ENCODE results near the gene SRC. TPM values are rescaled to one million over a fixed set of nuclear protein-coding genes. Genes with fewer than 3 reads are reported as not detected.

The SRC gene
- total RNA-seq, 1 donor from 2014 or later = 49.7 TPM

GRCh38 chr20:37419774-37420542, 74.0 kb downstream of the SRC start:
- no peak for TF ChIP-seq CTCF (IDR thresholded peaks at IDR 0.05; ENCODE audit: insufficient read depth, low read length, poor library complexity, severe bottlenecking)
- H3K4me3 ChIP-seq (ENCODE audit: low read depth, low read length) = no peak overlapping the region
- H3K27me3 ChIP-seq (ENCODE audit: control insufficient read depth, insufficient read depth, low read length) = peaks cover 70% of the 10 kb centered on the region
- DNase-seq (ENCODE audit: low read depth) = no peak
- H3K36me3 ChIP-seq (ENCODE audit: control insufficient read depth, insufficient read depth, low read length) = no peaks in the 10 kb centered on the region

GRCh38 chr20:37420610-37421009, 74.7 kb downstream of the SRC start:
- no peak for DNase-seq (ENCODE audit: low read depth)
- no peaks in the 10 kb centered on the region for H3K36me3 ChIP-seq (ENCODE audit: control insufficient read depth, insufficient read depth, low read length)
- H3K27me3 ChIP-seq (ENCODE audit: control insufficient read depth, insufficient read depth, low read length) = peaks cover 64% of the 10 kb centered on the region
- no peak overlapping the region for H3K4me3 ChIP-seq (ENCODE audit: low read depth, low read length)
- TF ChIP-seq CTCF (IDR thresholded peaks at IDR 0.05; ENCODE audit: insufficient read depth, low read length, poor library complexity, severe bottlenecking) = no peak

DNA sequence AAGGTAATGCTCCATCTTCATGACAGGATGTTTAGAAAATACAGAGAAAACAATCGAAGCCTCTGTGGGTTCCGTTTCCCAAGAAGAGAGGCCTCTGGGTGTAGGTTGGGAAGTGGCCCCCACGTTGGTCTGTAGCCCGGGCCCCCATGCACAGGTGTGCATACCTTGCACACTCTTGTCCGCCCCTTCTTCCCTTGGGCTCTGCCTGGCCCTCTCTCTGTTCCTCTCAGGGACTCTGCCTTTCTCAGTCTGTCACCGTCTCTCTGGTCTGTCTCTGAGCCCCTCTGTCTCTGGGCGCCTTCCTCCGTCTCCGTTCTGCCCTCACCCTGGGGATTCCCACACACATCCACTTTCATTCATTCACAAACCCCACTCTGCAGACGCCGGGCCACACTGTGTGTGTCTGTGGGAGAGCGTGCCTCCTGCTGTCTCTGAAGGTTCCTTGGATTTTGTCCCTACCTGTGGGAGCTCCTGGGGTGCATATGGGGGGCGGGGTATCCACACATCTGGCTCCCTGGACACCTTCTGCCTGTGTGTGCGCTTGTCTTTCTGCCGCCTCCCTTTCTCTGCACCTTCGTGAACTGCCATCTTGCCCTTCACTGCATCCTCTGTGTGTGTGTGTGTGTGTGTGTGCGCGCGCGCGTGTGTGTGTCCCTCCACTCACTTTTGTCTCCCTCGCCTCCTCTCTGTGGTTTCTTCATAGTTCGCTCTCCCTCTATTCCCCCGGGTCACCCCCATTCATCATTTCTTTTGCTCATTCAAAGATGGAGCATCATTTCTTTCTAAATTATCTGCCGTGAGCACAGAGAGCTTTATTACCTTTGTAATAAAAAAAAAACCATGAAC, 75.3 kb downstream of the SRC start:
- Histone ChIP-seq H3K36me3 (ENCODE audit: control insufficient read depth, insufficient read depth, low read length) (no peaks in the 10 kb centered on the region), H3K27me3 (ENCODE audit: control insufficient read depth, insufficient read depth, low read length) (peaks cover 58% of the 10 kb centered on the region), H3K4me3 (ENCODE audit: low read depth, low read length) (no peak overlapping the region)
- DNase-seq (ENCODE audit: low read depth) = no peak
- no peak for TF ChIP-seq CTCF (IDR thresholded peaks at IDR 0.05; ENCODE audit: insufficient read depth, low read length, poor library complexity, severe bottlenecking)

DNA sequence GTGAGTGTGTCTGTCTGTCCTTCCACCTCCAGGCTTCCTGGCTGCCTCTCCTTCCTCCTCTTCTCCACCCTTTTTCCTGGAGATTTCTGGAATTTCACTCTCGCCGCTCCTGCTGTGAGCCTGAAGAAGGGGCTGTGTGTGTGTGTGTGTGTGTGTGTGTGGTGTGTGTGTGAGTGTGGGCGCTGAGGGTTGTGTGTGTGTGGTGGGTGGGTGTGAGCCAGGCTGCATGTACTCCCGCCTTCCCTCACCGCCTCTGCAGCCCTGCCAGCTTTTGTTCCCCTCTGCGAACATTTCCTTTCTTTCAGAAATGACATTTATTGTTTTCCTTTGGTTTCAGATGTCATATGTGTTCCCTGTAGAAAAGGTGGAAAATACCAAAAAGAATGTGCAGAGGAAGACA, 76.0 kb downstream of the SRC start:
- TF ChIP-seq CTCF (IDR thresholded peaks at IDR 0.05; ENCODE audit: insufficient read depth, low read length, poor library complexity, severe bottlenecking) = no peak
- H3K27me3 ChIP-seq (ENCODE audit: control insufficient read depth, insufficient read depth, low read length) = peaks cover 60% of the 10 kb centered on the region
- H3K4me3 ChIP-seq (ENCODE audit: low read depth, low read length) = no peak overlapping the region
- H3K36me3 ChIP-seq (ENCODE audit: control insufficient read depth, insufficient read depth, low read length) = no peaks in the 10 kb centered on the region
- DNase-seq (ENCODE audit: low read depth) = no peak

- H3K27me3 ChIP-seq (ENCODE audit: control insufficient read depth, insufficient read depth, low read length) = peaks cover 57% of the 10 kb centered on the region
- DNase-seq (ENCODE audit: low read depth) = no peak
- no peak for TF ChIP-seq CTCF (IDR thresholded peaks at IDR 0.05; ENCODE audit: insufficient read depth, low read length, poor library complexity, severe bottlenecking)
- no peaks in the 10 kb centered on the region for H3K36me3 ChIP-seq (ENCODE audit: control insufficient read depth, insufficient read depth, low read length)
- H3K4me3 ChIP-seq (ENCODE audit: low read depth, low read length) = no peak overlapping the region
Measured at GRCh38 chr20:37422791-37423286, 76.9 kb downstream of the SRC start.

Measured in kidney epithelial cell (primary cell).